ENCODE results near the gene ARPP21.

- TF ChIP-seq GATA2 (IDR thresholded peaks at IDR 0.05; ENCODE audit: low read depth, low read length) (no peak), GATA3 (IDR thresholded peaks at IDR 0.05; ENCODE audit: low read depth, low read length) (no peak)
Observed at GRCh38 chr3:35641920-35642527, 2.7 kb downstream of the ARPP21 start.
